HepG2 (cell line): Measurements from ENCODE around the gene ZFP36L2. TPM values are rescaled to one million over a fixed set of nuclear protein-coding genes. Genes with fewer than 3 reads are reported as not detected.

Source experiments
- ESRRA ChIP-seq: sonication (generic); formaldehyde crosslinking; IDR thresholded peaks from 2 replicates; pipeline ENCODE4 v1.5.1; 2020; ENCODE audit warnings: mild to moderate bottlenecking, low read depth, missing genetic modification reagents
- ETV5 ChIP-seq: IDR thresholded peaks from 2 replicates; pipeline ENCODE4 v1.6.1; 2018; ENCODE audit warnings: missing biosample characterization, missing genetic modification reagents, inconsistent platforms, borderline replicate concordance
- MAF1 ChIP-seq: sonication (generic); formaldehyde crosslinking; IDR thresholded peaks from 2 replicates; pipeline ENCODE4 v1.5.0; 2020; ENCODE audit warnings: missing genetic modification reagents, borderline replicate concordance
- MLLT10 ChIP-seq: sonication (generic); formaldehyde crosslinking; IDR thresholded peaks from 2 replicates; pipeline ENCODE4 v1.4.0; 2020; ENCODE audit warnings: missing genetic modification reagents
- NFIC ChIP-seq: IDR thresholded peaks from 2 replicates; pipeline ENCODE4 v1.6.1; 2012; ENCODE audit warnings: mild to moderate bottlenecking, low read length, inconsistent platforms
- NFRKB ChIP-seq: fragments of 450-650 bp; IDR thresholded peaks from 2 replicates; pipeline ENCODE4 v1.6.1; 2017
- NR2C2 ChIP-seq: sonication (generic); formaldehyde crosslinking; IDR thresholded peaks from 2 replicates; pipeline ENCODE4 v1.4.0; 2020; ENCODE audit warnings: missing genetic modification reagents, mild to moderate bottlenecking, moderate library complexity, borderline replicate concordance
- NRL ChIP-seq: sonication (generic); formaldehyde crosslinking; IDR thresholded peaks from 2 replicates; pipeline ENCODE4 v1.5.0; 2020; ENCODE audit warnings: missing genetic modification reagents, mild to moderate bottlenecking, moderate library complexity, borderline replicate concordance
- POLR2G ChIP-seq: fragments of 200-400 bp; formaldehyde crosslinking; IDR thresholded peaks from 2 replicates; pipeline ENCODE4 v1.6.1; 2018; ENCODE audit warnings: mild to moderate bottlenecking, low read depth, low read length, moderate library complexity
- SMAD1 ChIP-seq: sonication (generic); formaldehyde crosslinking; IDR thresholded peaks from 2 replicates; pipeline ENCODE4 v1.4.0; 2020; ENCODE audit warnings: missing genetic modification reagents, low read depth, mild to moderate bottlenecking, borderline replicate concordance
- SPEN ChIP-seq: sonication (generic); formaldehyde crosslinking; IDR thresholded peaks from 2 replicates; pipeline ENCODE4 v1.5.1; 2020; ENCODE audit warnings: low read depth, mild to moderate bottlenecking, missing genetic modification reagents
- ZBTB1 ChIP-seq: sonication (generic); formaldehyde crosslinking; IDR thresholded peaks from 2 replicates; pipeline ENCODE4 v1.4.0; 2020; ENCODE audit warnings: missing genetic modification reagents, borderline replicate concordance
- ZBTB42 ChIP-seq: sonication (generic); formaldehyde crosslinking; IDR thresholded peaks from 2 replicates; pipeline ENCODE4 v1.5.0; 2020; ENCODE audit warnings: mild to moderate bottlenecking, missing genetic modification reagents
- ZBTB7B ChIP-seq: sonication (generic); formaldehyde crosslinking; IDR thresholded peaks from 2 replicates; pipeline ENCODE4 v1.4.0; 2020; ENCODE audit warnings: missing genetic modification reagents
- ZNF256 ChIP-seq: sonication (generic); formaldehyde crosslinking; conservative IDR thresholded peaks from 2 replicates; pipeline ENCODE4 v1.4.0; 2020; ENCODE audit warnings: missing genetic modification reagents
- ZNF598 ChIP-seq: sonication (generic); formaldehyde crosslinking; IDR thresholded peaks from 2 replicates; pipeline ENCODE4 v1.5.1; 2020; ENCODE audit warnings: mild to moderate bottlenecking, missing genetic modification reagents, borderline replicate concordance
- ZNF772 ChIP-seq: sonication (generic); formaldehyde crosslinking; IDR thresholded peaks from 2 replicates; pipeline ENCODE4 v1.5.0; 2020; ENCODE audit warnings: mild to moderate bottlenecking, missing genetic modification reagents
- polyA plus RNA-seq, 8 experiments: library from polyadenylated mRNA; depleted of rRNA in 3 of 8; stranded (reverse) in 7 of 8; unstranded in 1 of 8; fragments of >200 nt; fragmentation: Illumina TruSeq in 4 of 8; extraction: Trizol in 4 of 8; gene quantifications; 2 replicates each; pipeline versions ENCODE4 v1.2.1 to v1.2.3, GENCODE V29; 2011 to 2016; ENCODE audit warnings: low read depth in 4 of 8, missing spikeins in 1 of 8, mixed read lengths in 1 of 8; ENCODE audit not compliant: insufficient read depth in 1 of 8
- total RNA-seq, 5 experiments: library from RNA; depleted of rRNA; stranded (reverse); fragments of >200 nt; fragmentation: Illumina TruSeq; extraction: Trizol; gene quantifications; 2 replicates each; pipeline ENCODE4 v1.2.3, GENCODE V29; 2016; ENCODE audit warnings: low read depth in 1 of 5
- TF ChIP-seq, protein P1 (sequence below): sonication (generic); formaldehyde crosslinking; IDR thresholded peaks from 2 replicates; pipeline ENCODE4 v1.5.0; 2020; ENCODE audit warnings: missing genetic modification reagents, mild to moderate bottlenecking, borderline replicate concordance
- TF ChIP-seq, protein P2 (sequence below): sonication (generic); formaldehyde crosslinking; IDR thresholded peaks from 2 replicates; pipeline ENCODE4 v1.4.0; 2020; ENCODE audit warnings: missing genetic modification reagents, borderline replicate concordance
- TF ChIP-seq, protein P3 (sequence below): sonication (generic); formaldehyde crosslinking; IDR thresholded peaks from 2 replicates; pipeline ENCODE4 v1.5.0; 2020; ENCODE audit warnings: missing genetic modification reagents
- TF ChIP-seq, protein P4 (sequence below): sonication (generic); formaldehyde crosslinking; IDR thresholded peaks from 2 replicates; pipeline ENCODE4; 2020; ENCODE audit warnings: missing genetic modification reagents, mild to moderate bottlenecking, borderline replicate concordance

Gene ZFP36L2
- total and polyA plus RNA-seq, 2 of the 13 experiments (the other 11 are each of a cell fraction or from before 2014, with no cell fraction given): 11.2 to 21.8 TPM

DNA sequence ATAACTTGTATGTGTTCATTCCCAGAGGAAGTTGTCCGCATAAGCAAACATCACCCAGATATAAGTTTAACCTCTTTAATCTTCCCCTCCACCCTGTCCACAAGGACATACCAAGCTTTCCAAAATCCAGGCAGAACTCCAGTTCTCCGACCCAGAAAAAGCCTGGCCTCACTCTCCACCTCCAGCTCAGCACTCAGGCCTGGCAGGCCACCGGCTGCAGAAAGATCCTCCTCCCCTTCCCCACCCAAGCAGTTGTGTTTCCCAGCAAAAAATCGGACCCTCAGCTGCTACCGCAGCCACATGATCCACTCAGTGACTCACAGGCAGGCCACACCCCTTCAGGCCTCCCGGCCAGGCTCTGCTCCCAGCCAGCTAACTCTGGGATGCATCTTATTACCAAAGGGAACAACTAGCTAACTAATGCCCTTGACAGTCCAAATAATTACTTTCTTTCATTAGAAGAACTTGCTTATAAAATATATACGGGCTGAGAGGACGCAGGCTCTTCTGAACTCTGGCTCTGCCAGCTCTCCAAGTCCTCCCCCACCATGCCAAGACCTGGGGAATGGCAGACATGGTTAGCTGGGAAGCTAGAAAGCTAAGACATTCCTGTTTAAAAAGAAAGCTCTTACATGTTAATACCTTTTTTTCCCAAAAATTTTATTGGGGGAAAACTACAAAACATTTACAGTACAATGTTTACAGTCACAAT, 4.5 kb downstream of the ZFP36L2 start (continued):
- TF ChIP-seq, protein P1, sequence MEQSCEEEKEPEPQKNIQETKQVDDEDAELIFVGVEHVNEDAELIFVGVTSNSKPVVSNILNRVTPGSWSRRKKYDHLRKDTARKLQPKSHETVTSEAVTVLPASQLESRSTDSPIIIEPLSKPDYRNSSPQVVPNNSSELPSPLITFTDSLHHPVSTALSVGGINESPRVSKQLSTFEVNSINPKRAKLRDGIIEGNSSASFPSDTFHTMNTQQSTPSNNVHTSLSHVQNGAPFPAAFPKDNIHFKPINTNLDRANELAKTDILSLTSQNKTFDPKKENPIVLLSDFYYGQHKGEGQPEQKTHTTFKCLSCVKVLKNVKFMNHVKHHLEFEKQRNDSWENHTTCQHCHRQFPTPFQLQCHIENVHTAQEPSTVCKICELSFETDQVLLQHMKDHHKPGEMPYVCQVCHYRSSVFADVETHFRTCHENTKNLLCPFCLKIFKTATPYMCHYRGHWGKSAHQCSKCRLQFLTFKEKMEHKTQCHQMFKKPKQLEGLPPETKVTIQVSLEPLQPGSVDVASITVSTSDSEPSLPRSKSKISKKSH (CRISPR knock-in tag): peak; percentile 47; the same call in 1 of the 2 replicates
- TF ChIP-seq SMAD1 (CRISPR knock-in tag) (0 out of 2 replicates have a peak, but pooled peaks have one; percentile 25), ZNF256 (CRISPR knock-in tag) (no peak), NR2C2 (CRISPR knock-in tag) (no peak; the same call in 1 of the 2 replicates), ZBTB7B (CRISPR knock-in tag) (peak; percentile 56; the same call in 1 of the 2 replicates), MAF1 (CRISPR knock-in tag) (no peak), NFIC (no peak), SPEN (peak; percentile 63), POLR2G (peak; percentile 95), ZNF598 (CRISPR knock-in tag) (peak; percentile 69), NRL (CRISPR knock-in tag) (no peak; the same call in 1 of the 2 replicates), ZNF772 (CRISPR knock-in tag) (no peak), ETV5 (peak; percentile 40; the same call in 1 of the 2 replicates), ESRRA (CRISPR knock-in tag) (no peak), MLLT10 (CRISPR knock-in tag) (no peak), ZBTB42 (CRISPR knock-in tag) (peak; percentile 68; the same call in 1 of the 2 replicates), NFRKB (no peak), ZBTB1 (CRISPR knock-in tag) (no peak)
- TF ChIP-seq, protein P2, sequence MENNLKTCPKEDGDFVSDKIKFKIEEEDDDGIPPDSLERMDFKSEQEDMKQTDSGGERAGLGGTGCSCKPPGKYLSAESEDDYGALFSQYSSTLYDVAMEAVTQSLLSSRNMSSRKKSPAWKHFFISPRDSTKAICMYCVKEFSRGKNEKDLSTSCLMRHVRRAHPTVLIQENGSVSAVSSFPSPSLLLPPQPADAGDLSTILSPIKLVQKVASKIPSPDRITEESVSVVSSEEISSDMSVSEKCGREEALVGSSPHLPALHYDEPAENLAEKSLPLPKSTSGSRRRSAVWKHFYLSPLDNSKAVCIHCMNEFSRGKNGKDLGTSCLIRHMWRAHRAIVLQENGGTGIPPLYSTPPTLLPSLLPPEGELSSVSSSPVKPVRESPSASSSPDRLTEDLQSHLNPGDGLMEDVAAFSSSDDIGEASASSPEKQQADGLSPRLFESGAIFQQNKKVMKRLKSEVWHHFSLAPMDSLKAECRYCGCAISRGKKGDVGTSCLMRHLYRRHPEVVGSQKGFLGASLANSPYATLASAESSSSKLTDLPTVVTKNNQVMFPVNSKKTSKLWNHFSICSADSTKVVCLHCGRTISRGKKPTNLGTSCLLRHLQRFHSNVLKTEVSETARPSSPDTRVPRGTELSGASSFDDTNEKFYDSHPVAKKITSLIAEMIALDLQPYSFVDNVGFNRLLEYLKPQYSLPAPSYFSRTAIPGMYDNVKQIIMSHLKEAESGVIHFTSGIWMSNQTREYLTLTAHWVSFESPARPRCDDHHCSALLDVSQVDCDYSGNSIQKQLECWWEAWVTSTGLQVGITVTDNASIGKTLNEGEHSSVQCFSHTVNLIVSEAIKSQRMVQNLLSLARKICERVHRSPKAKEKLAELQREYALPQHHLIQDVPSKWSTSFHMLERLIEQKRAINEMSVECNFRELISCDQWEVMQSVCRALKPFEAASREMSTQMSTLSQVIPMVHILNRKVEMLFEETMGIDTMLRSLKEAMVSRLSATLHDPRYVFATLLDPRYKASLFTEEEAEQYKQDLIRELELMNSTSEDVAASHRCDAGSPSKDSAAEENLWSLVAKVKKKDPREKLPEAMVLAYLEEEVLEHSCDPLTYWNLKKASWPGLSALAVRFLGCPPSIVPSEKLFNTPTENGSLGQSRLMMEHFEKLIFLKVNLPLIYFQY (CRISPR knock-in tag): peak; percentile 47; the same call in 1 of the 2 replicates
- TF ChIP-seq, protein P3, sequence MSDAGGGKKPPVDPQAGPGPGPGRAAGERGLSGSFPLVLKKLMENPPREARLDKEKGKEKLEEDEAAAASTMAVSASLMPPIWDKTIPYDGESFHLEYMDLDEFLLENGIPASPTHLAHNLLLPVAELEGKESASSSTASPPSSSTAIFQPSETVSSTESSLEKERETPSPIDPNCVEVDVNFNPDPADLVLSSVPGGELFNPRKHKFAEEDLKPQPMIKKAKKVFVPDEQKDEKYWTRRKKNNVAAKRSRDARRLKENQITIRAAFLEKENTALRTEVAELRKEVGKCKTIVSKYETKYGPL (CRISPR knock-in tag): no peak
- TF ChIP-seq, protein P4, sequence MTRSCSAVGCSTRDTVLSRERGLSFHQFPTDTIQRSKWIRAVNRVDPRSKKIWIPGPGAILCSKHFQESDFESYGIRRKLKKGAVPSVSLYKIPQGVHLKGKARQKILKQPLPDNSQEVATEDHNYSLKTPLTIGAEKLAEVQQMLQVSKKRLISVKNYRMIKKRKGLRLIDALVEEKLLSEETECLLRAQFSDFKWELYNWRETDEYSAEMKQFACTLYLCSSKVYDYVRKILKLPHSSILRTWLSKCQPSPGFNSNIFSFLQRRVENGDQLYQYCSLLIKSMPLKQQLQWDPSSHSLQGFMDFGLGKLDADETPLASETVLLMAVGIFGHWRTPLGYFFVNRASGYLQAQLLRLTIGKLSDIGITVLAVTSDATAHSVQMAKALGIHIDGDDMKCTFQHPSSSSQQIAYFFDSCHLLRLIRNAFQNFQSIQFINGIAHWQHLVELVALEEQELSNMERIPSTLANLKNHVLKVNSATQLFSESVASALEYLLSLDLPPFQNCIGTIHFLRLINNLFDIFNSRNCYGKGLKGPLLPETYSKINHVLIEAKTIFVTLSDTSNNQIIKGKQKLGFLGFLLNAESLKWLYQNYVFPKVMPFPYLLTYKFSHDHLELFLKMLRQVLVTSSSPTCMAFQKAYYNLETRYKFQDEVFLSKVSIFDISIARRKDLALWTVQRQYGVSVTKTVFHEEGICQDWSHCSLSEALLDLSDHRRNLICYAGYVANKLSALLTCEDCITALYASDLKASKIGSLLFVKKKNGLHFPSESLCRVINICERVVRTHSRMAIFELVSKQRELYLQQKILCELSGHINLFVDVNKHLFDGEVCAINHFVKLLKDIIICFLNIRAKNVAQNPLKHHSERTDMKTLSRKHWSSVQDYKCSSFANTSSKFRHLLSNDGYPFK (CRISPR knock-in tag): no peak
